ENCODE measurements around the gene RPS15. TPM values are rescaled to one million over a fixed set of nuclear protein-coding genes. Genes with fewer than 3 reads are reported as not detected.

Gene RPS15
- total and polyA plus RNA-seq, 9 of the 15 experiments (the other 6 are each of a cell fraction or from before 2014, with no cell fraction given), result 605 to 2,791 (median 957) TPM

DNA sequence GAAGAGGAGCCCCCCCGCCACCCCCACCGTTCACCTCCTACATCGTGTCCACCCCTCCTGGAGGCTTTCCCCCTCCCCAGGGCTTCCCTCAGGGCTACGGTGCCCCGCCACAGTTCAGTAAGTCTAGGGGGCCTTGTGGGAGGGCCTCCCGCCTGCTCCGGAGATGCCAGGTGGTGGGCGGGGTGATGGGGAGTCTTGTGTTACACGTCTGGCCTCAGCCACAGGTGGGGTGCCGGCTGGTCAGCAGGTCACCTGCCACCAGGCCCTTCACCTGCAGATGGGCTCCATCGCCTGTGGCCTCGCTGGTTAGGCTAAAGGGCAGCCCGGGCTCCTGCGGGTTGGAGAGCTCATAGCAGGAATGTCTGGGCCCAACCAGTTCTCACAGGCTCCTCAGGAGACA lies 8.0 kb upstream of the RPS15 start:
- peaks cover 3% of the 10 kb centered on the region for H3K9me1 ChIP-seq (ENCODE audit: control insufficient read depth, insufficient read depth, low read length)
- peaks cover 18% of the 10 kb centered on the region for H3K79me2 ChIP-seq (ENCODE audit: control insufficient read depth, insufficient read depth, low read length)
- no peak overlapping the region for H3K4me2 ChIP-seq (ENCODE audit: insufficient read depth, low read length)
- no peaks in the 10 kb centered on the region for H3K9me3 ChIP-seq (replicated peaks; ENCODE audit: control insufficient read depth, insufficient read depth, low read depth, low read length)
- POLR2A ChIA-PET, result interaction anchor here (7.0 kb wide), 1 partner anchor 14 kb away, joined by 52 read pairs; no protein-coding TSS in a partner anchor
- peaks cover 92% of the 10 kb centered on the region for H3K36me3 ChIP-seq (ENCODE audit: control insufficient read depth, insufficient read depth, low read length)
- H3K4me3 ChIP-seq, result no peak overlapping the region
- BruUV-seq (replicated peaks), result no TSS peak
- ATAC-seq (no peak), FAIRE-seq (no peak), DNase-seq (ENCODE audit: extremely low read depth in 1 of 4, low spot score in 3 of 4) (no peak)
- no peak overlapping the region for H2AFZ ChIP-seq (ENCODE audit: low read depth, low read length)
- H3K27me3 ChIP-seq (ENCODE audit: control insufficient read depth in 2 of 2, insufficient read depth in 2 of 2, low read length in 2 of 2), result no peaks in the 10 kb centered on the region
- H3K9ac ChIP-seq (ENCODE audit: insufficient read depth in 1 of 2, low read depth in 2 of 2, low read length in 2 of 2), result no peak overlapping the region
- intact Hi-C loops (cut with micrococcal nuclease) (no loop called here), in situ Hi-C loops (cut with MboI) (no loop called here)
- peaks cover 1 to 59% of the 10 kb centered on the region in 2 experiments; a peak in 4 of 5 replicates for H3K4me1 ChIP-seq (replicated peaks in 1 of 2; ENCODE audit: control insufficient read depth in 2 of 2, insufficient read depth in 2 of 2, low read length in 2 of 2)
- TF ChIP-seq XRCC3 (IDR thresholded peaks at IDR 0.05) (no peak), RBM22 (IDR thresholded peaks at IDR 0.05; ENCODE audit: low read depth, low read length, poor library complexity, severe bottlenecking) (peak; percentile 68), POLR2G (IDR thresholded peaks at IDR 0.05; ENCODE audit: low read depth, low read length) (peak; percentile 57; the same call in 1 of the 2 replicates)
- 97% methylated on average over 9 of the region's 14 CpGs for WGBS (ENCODE audit: insufficient coverage, low coverage, missing lambda C conversion rate)
- no peak overlapping the region for H3K27ac ChIP-seq (ENCODE audit: extremely low read depth, low read depth, low read length)
- CTCF ChIA-PET (ENCODE audit: low intra/inter-chr PET ratio), result no interaction called here
- peaks cover 15% of the 10 kb centered on the region for H4K20me1 ChIP-seq (replicated peaks; ENCODE audit: control insufficient read depth, insufficient read depth, low read length)

DNA sequence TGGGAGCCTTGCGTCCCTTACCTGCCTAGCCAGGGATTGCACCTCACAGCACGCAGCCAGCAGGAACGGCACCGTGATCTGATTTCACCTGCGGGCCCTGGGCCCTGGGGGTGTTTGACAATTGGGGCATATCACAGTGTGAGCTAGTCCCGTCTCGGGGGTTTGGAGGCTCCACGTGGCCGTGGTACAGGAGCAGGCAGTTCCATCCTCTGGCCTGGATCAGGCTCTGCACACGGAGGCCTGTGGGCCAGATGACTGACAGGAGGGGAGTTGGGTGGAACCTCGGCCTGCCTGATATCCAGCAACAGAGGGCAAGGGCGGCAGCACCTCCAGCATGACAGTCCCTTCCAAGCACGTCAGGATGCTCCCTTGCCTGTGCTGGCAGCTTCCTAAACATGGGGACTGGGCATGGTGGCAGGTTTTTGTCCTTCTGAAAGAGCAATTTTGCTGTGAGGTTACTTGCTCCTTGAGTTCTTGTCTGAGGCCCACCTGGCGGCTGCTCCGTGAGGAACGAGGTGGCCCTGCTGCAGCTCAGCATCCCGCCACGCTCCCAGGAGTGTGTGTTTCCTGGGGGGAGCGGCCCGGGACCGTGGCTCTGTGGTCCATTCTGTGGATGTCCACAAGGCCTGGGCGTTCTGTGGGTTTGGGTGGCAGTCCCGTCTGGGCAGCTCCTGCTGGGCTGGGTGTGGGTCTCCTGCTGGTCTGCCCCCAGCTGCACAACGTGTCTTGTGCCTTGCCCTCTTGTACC lies 6.3 kb upstream of the RPS15 start:
- Histone ChIP-seq H3K36me3 (ENCODE audit: control insufficient read depth, insufficient read depth, low read length) (peaks cover 82% of the 10 kb centered on the region), H3K4me1 (replicated peaks in 1 of 2; ENCODE audit: control insufficient read depth in 2 of 2, insufficient read depth in 2 of 2, low read length in 2 of 2) (peaks cover 11 to 71% of the 10 kb centered on the region in 2 experiments; a peak in 4 of 5 replicates), H3K4me3 (no peak overlapping the region), H2AFZ (ENCODE audit: low read depth, low read length) (no peak overlapping the region), H3K9me3 (replicated peaks; ENCODE audit: control insufficient read depth, insufficient read depth, low read depth, low read length) (no peaks in the 10 kb centered on the region), H3K79me2 (ENCODE audit: control insufficient read depth, insufficient read depth, low read length) (peaks cover 15% of the 10 kb centered on the region; the same call in 2 of the 3 replicates), H3K9me1 (ENCODE audit: control insufficient read depth, insufficient read depth, low read length) (peaks cover 3% of the 10 kb centered on the region), H3K27me3 (ENCODE audit: control insufficient read depth in 2 of 2, insufficient read depth in 2 of 2, low read length in 2 of 2) (no peaks in the 10 kb centered on the region), H3K4me2 (ENCODE audit: insufficient read depth, low read length) (no peak overlapping the region), H3K9ac (ENCODE audit: insufficient read depth in 1 of 2, low read depth in 2 of 2, low read length in 2 of 2) (no peak overlapping the region), H4K20me1 (replicated peaks; ENCODE audit: control insufficient read depth, insufficient read depth, low read length) (peaks cover 20% of the 10 kb centered on the region), H3K27ac (ENCODE audit: extremely low read depth, low read depth, low read length) (no peak overlapping the region)
- no peak for DNase-seq (ENCODE audit: extremely low read depth in 1 of 4, low spot score in 3 of 4)
- ATAC-seq, result no peak
- in situ Hi-C loops (cut with MboI) (no loop called here), intact Hi-C loops (cut with micrococcal nuclease) (no loop called here)
- ChIA-PET CTCF (ENCODE audit: low intra/inter-chr PET ratio) (no interaction called here), POLR2A (interaction anchor here (7.0 kb wide), 1 partner anchor 16 kb away, joined by 52 read pairs; no protein-coding TSS in a partner anchor)
- FAIRE-seq, result no peak
- peak; percentile 51 for TF ChIP-seq POLR2G (IDR thresholded peaks at IDR 0.05; ENCODE audit: low read depth, low read length)
- TF ChIP-seq, protein P1, sequence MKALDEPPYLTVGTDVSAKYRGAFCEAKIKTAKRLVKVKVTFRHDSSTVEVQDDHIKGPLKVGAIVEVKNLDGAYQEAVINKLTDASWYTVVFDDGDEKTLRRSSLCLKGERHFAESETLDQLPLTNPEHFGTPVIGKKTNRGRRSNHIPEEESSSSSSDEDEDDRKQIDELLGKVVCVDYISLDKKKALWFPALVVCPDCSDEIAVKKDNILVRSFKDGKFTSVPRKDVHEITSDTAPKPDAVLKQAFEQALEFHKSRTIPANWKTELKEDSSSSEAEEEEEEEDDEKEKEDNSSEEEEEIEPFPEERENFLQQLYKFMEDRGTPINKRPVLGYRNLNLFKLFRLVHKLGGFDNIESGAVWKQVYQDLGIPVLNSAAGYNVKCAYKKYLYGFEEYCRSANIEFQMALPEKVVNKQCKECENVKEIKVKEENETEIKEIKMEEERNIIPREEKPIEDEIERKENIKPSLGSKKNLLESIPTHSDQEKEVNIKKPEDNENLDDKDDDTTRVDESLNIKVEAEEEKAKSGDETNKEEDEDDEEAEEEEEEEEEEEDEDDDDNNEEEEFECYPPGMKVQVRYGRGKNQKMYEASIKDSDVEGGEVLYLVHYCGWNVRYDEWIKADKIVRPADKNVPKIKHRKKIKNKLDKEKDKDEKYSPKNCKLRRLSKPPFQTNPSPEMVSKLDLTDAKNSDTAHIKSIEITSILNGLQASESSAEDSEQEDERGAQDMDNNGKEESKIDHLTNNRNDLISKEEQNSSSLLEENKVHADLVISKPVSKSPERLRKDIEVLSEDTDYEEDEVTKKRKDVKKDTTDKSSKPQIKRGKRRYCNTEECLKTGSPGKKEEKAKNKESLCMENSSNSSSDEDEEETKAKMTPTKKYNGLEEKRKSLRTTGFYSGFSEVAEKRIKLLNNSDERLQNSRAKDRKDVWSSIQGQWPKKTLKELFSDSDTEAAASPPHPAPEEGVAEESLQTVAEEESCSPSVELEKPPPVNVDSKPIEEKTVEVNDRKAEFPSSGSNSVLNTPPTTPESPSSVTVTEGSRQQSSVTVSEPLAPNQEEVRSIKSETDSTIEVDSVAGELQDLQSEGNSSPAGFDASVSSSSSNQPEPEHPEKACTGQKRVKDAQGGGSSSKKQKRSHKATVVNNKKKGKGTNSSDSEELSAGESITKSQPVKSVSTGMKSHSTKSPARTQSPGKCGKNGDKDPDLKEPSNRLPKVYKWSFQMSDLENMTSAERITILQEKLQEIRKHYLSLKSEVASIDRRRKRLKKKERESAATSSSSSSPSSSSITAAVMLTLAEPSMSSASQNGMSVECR (CRISPR knock-in tag; IDR thresholded peaks at IDR 0.05), result no peak
- no peak for TF ChIP-seq XRCC3 (IDR thresholded peaks at IDR 0.05)
- TF ChIP-seq, protein P2, sequence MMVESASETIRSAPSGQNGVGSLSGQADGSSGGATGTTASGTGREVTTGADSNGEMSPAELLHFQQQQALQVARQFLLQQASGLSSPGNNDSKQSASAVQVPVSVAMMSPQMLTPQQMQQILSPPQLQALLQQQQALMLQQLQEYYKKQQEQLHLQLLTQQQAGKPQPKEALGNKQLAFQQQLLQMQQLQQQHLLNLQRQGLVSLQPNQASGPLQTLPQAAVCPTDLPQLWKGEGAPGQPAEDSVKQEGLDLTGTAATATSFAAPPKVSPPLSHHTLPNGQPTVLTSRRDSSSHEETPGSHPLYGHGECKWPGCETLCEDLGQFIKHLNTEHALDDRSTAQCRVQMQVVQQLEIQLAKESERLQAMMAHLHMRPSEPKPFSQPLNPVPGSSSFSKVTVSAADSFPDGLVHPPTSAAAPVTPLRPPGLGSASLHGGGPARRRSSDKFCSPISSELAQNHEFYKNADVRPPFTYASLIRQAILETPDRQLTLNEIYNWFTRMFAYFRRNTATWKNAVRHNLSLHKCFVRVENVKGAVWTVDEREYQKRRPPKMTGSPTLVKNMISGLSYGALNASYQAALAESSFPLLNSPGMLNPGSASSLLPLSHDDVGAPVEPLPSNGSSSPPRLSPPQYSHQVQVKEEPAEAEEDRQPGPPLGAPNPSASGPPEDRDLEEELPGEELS (CRISPR knock-in tag; IDR thresholded peaks at IDR 0.05; ENCODE audit: borderline replicate concordance), result no peak
- TF ChIP-seq POLR2A (conservative IDR thresholded peaks at IDR 0.05), result peak; percentile 40
- TF ChIP-seq ASH1L (IDR thresholded peaks at IDR 0.05; ENCODE audit: borderline replicate concordance, low read depth, partially characterized antibody), result no peak
- no peak for TF ChIP-seq IFI16 (CRISPR knock-in tag; IDR thresholded peaks at IDR 0.05)
- BruUV-seq (replicated peaks), result no TSS peak
- 95% methylated on average over 19 of the region's 24 CpGs for WGBS (ENCODE audit: insufficient coverage, low coverage, missing lambda C conversion rate)

Data from K562 (cell line).